T-helper 1 cell treated with Interleukin-12 subunit alpha and Interleukin-12 subunit beta and Interleukin-4 antibody, amounts not matched to agents 30 μg/mL and 1 μg/mL, for 36 hours (primary cell): ENCODE measurements around the gene ATP6V0B.

Experiments used
- H3K27ac Mint-ChIP-seq: one replicate; pipeline ENCODE4 v1.8.0; 2021; ENCODE audit warnings: mild to moderate bottlenecking, mixed read lengths
- H3K27me3 Mint-ChIP-seq: one replicate; pipeline ENCODE4 v1.8.0; 2021; ENCODE audit warnings: low read depth, mixed read lengths
- H3K36me3 Mint-ChIP-seq: one replicate; pipeline ENCODE4 v1.8.0; 2021; ENCODE audit warnings: low read depth, mixed read lengths
- H3K4me1 Mint-ChIP-seq: one replicate; pipeline ENCODE4 v1.8.0; 2021; ENCODE audit warnings: low read depth, mixed read lengths
- H3K4me3 Mint-ChIP-seq: one replicate; pipeline ENCODE4 v1.8.0; 2021; ENCODE audit warnings: mild to moderate bottlenecking, moderate library complexity, mixed read lengths
- H3K9me3 Mint-ChIP-seq: one replicate; pipeline ENCODE4 v1.8.0; 2021; ENCODE audit warnings: mixed read lengths

Gene ATP6V0B

GRCh38 chr1:43974443-43975248 is at the start of gene ATP6V0B:
TSS of gene ATP6V0B (plus strand) at chr1:43974960. CDS start at chr1:43975041, 81 bp downstream.
- Mint-ChIP-seq H3K36me3 (peaks cover 23% of the 10 kb centered on the region), H3K9me3 (no peaks in the 10 kb centered on the region), H3K27ac (peak within 1 kb of the TSS; percentile 96), H3K27me3 (no peaks in the 10 kb centered on the region), H3K4me3 (peak within 1 kb of the TSS; percentile 87), H3K4me1 (peaks cover 55% of the 10 kb centered on the region)

- Mint-ChIP-seq H3K27me3 (no peaks in the 10 kb centered on the region), H3K4me3 (no peak overlapping the region), H3K36me3 (no peaks in the 10 kb centered on the region), H3K27ac (no peak overlapping the region), H3K9me3 (no peaks in the 10 kb centered on the region), H3K4me1 (no peaks in the 10 kb centered on the region)
Measured at GRCh38 chr1:43925846-43926245, 48.9 kb upstream of the ATP6V0B start.

GRCh38 chr1:43930168-43930948 is 44.4 kb upstream of the ATP6V0B start:
- Mint-ChIP-seq H3K4me3 (no peak overlapping the region), H3K27ac (no peak overlapping the region), H3K36me3 (no peaks in the 10 kb centered on the region), H3K9me3 (no peaks in the 10 kb centered on the region), H3K4me1 (peaks cover 2% of the 10 kb centered on the region), H3K27me3 (peaks cover 16% of the 10 kb centered on the region)

- peaks cover 20% of the 10 kb centered on the region for H3K27me3 Mint-ChIP-seq
- H3K4me3 Mint-ChIP-seq, result no peak overlapping the region
- no peaks in the 10 kb centered on the region for H3K9me3 Mint-ChIP-seq
- H3K4me1 Mint-ChIP-seq, result peaks cover 2% of the 10 kb centered on the region
- no peak overlapping the region for H3K27ac Mint-ChIP-seq
- H3K36me3 Mint-ChIP-seq, result no peaks in the 10 kb centered on the region
Measured at GRCh38 chr1:43930949-43931275, 43.8 kb upstream of the ATP6V0B start.

GRCh38 chr1:43931711-43932660 is 42.8 kb upstream of the ATP6V0B start:
- H3K4me1 Mint-ChIP-seq, result peaks cover 2% of the 10 kb centered on the region
- H3K27ac Mint-ChIP-seq, result no peak overlapping the region
- H3K36me3 Mint-ChIP-seq, result no peaks in the 10 kb centered on the region
- peaks cover 20% of the 10 kb centered on the region for H3K27me3 Mint-ChIP-seq
- H3K9me3 Mint-ChIP-seq, result no peaks in the 10 kb centered on the region
- H3K4me3 Mint-ChIP-seq, result no peak overlapping the region

GRCh38 chr1:43932786-43933385 is 41.9 kb upstream of the ATP6V0B start:
- Mint-ChIP-seq H3K27me3 (peaks cover 20% of the 10 kb centered on the region), H3K4me1 (peaks cover 2% of the 10 kb centered on the region), H3K27ac (no peak overlapping the region), H3K9me3 (no peaks in the 10 kb centered on the region), H3K36me3 (no peaks in the 10 kb centered on the region), H3K4me3 (no peak overlapping the region)

GRCh38 chr1:43933386-43934100 is 41.2 kb upstream of the ATP6V0B start, which contains the start of gene ARTN:
TSS of gene ARTN (plus strand) at chr1:43933801. CDS start at chr1:43935657, 1,856 bp downstream.
- H3K27ac Mint-ChIP-seq, result no peak within 1 kb of the TSS

GRCh38 chr1:43934101-43934985 is 40.4 kb upstream of the ATP6V0B start:
- Mint-ChIP-seq H3K4me1 (peaks cover 2% of the 10 kb centered on the region), H3K9me3 (no peaks in the 10 kb centered on the region), H3K36me3 (no peaks in the 10 kb centered on the region), H3K27ac (no peak overlapping the region), H3K4me3 (no peak overlapping the region), H3K27me3 (peaks cover 20% of the 10 kb centered on the region)

More at GRCh38 chr1:43933386-43934100, 41.2 kb upstream of the ATP6V0B start, which contains the start of gene ARTN:
- peaks cover 2% of the 10 kb centered on the region for H3K4me1 Mint-ChIP-seq
- H3K4me3 Mint-ChIP-seq, result no peak within 1 kb of the TSS
- no peaks in the 10 kb centered on the region for H3K36me3 Mint-ChIP-seq
- H3K9me3 Mint-ChIP-seq, result no peaks in the 10 kb centered on the region
- peaks cover 20% of the 10 kb centered on the region for H3K27me3 Mint-ChIP-seq

GRCh38 chr1:43934986-43935324 is 39.8 kb upstream of the ATP6V0B start:
- Mint-ChIP-seq H3K36me3 (peaks cover 3% of the 10 kb centered on the region), H3K4me1 (peaks cover 3% of the 10 kb centered on the region), H3K27me3 (peaks cover 20% of the 10 kb centered on the region), H3K27ac (no peak overlapping the region), H3K4me3 (no peak overlapping the region), H3K9me3 (no peaks in the 10 kb centered on the region)

- Mint-ChIP-seq H3K36me3 (peaks cover 3% of the 10 kb centered on the region), H3K4me1 (peaks cover 3% of the 10 kb centered on the region), H3K4me3 (peak overlapping the region; percentile 9), H3K27me3 (peaks cover 20% of the 10 kb centered on the region), H3K27ac (no peak overlapping the region), H3K9me3 (no peaks in the 10 kb centered on the region)
Measured at GRCh38 chr1:43935711-43936427, 38.9 kb upstream of the ATP6V0B start.

- H3K4me1 Mint-ChIP-seq, result peaks cover 3% of the 10 kb centered on the region
- H3K4me3 Mint-ChIP-seq, result peak overlapping the region; percentile 12
- H3K9me3 Mint-ChIP-seq, result no peaks in the 10 kb centered on the region
- peaks cover 20% of the 10 kb centered on the region for H3K27me3 Mint-ChIP-seq
- H3K36me3 Mint-ChIP-seq, result peaks cover 3% of the 10 kb centered on the region
- H3K27ac Mint-ChIP-seq, result no peak overlapping the region
Measured at GRCh38 chr1:43936431-43937151, 38.2 kb upstream of the ATP6V0B start.
